GM11168 (cell line): ENCODE measurements around the gene SLC22A6.

Experiments
- in situ Hi-C: fragments of 300-500 bp; cut with MboI; formaldehyde crosslinking; loops from one replicate; pipeline ENCODE4 v1.12.0; 2022; ENCODE audit warnings: low sequenced_read_pairs; ENCODE audit not compliant: unreplicated experiment

The SLC22A6 gene

DNA sequence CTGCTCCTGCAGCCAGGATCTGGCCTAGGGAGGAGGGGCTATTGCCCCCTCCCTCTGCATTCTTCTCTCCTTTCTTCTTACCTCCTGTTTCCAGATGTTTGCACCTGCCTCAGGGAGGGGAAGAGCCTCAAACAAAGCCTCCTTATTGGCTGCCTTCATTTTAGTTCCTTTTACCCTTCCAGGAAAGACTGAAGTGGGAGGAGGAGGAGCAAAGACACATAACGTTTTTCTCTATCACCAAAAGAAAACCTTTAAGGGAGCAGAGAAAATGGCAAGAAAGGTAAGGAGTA is 50.3 kb downstream of the SLC22A6 start:
- in situ Hi-C loops, result no loop called here

DNA sequence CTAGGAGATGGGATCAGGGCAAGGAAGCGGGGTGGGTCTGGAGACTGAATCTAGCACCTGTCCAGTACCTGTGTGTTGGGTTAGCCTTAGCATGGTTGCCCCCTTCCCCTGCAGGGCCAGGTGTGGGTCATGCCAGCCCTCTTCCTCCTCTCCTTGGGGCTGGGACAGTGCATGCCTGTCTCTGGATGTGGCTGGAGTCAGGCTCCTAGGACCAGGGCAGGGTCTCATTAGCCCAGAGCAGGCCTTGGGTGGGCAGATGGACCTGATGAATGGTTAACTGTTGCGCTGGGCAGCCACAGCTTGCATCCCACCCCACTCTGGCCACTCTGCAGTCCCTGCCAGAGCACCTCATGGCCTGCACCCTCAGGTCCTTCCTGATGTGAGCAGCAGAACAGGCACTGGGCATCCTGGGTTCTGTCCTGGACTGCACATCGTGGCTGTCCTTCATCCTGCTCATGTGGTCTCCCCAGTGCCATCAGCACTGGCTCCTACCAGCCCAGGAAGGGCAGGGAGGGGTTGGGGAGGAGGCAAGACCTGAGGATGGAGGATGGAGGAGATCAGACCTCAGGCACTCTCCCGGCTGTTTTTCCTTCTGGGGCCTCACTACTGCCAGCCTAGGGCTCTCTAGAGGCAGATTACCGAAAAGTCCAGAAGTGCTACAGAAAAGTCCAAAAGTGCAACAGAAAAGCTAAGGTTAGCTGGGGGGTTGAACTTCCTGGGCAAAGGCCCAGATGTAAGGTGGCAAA is 50.8 kb downstream of the SLC22A6 start:
- in situ Hi-C loops, result no loop called here

DNA sequence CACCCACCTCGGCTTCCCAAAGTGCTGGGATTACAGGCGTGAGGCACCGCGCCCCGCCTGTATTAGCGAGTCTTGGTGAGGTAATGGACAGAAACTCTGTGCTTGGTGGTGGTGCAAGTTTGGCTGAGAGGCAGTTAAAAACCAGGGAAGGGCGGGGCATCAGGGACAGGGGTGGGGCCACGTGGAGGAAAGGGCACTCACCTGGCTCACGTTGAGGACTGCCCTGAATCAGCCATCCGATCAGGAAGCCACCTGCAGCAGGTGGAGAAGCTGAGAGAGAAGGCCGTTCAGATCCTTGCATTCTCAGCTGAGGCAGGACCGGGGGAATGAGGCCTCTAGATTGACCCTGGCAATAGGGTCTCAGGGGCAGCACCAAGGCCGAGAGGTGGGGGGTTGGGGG is 51.5 kb downstream of the SLC22A6 start:
- in situ Hi-C loops, result no loop called here

DNA sequence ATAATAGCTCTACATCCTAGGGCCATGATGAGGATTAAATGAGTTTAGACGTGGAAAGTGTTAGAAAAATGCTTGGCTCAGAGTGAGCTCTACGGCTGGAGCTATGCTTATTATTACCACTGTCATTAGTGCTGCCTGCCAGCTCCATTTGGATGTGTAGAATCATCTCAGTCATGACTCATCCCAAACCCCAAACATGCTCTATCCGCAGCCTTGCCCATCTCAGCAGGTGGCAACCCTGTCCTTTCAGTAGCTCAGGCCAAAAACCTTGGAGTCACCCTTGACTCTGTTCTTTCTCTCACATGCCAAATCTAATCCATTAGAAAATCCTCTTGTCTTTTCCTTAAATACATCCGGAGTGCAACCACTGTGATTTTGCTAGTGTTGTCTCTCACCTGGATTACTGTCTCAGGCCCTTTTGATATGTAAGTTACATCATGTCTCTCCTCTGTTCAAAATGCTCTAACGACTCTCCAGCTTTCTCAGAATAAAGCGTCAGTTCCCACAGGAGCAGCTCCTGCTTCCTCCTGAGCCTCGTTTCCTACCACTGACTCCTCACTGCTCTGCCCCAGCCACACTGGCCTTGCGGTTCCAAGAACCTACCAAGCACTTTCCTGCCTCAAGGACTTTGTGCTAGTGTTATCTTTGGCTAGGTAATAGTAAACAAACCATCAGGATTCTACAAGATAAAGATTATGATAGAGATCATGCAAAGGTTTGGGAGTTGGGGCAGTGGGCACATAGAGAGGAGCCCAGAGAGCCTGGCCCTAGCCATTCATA is 53.1 kb downstream of the SLC22A6 start:
- in situ Hi-C loops, result no loop called here

DNA sequence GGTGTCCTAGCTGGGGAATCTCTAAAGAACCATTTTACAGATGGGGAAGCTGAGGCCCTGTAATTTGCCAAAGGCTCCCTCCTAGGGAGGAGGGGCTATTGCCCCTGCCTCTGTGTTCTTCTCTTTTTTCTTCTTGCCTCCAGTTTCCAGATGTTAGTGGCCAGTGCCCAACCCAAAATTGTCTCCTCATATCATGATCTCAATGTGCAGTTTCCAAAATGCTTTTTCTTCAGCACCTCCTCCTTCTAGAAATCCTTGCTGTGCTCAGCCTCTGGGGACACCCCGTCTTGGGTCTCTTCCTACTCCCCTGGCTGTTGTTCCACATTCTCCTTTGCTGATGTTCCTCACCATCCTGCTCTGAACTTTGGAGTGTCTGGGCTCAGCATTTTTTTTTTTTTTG is 54.1 kb downstream of the SLC22A6 start:
- in situ Hi-C loops, result no loop called here

DNA sequence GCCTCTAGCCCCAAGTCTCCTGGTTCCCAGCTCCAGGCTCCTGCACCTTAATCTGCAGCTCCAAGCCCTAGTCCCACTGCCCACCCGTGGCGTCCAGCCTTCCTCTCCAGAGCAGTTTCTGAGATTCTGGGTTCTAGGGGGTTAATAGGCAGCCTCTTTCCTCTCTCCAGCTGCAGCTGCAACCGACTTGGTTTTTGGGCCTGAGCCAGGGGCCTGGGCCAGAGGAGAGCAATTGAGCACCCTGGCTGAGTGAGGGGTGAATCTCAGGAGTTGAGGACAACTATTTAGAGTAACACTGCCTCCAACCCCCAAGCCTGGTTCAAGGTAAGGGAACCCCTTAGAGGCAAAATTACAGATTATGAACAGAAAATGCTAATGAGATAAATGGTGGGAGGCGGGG is 54.6 kb downstream of the SLC22A6 start:
- in situ Hi-C loops, result no loop called here

DNA sequence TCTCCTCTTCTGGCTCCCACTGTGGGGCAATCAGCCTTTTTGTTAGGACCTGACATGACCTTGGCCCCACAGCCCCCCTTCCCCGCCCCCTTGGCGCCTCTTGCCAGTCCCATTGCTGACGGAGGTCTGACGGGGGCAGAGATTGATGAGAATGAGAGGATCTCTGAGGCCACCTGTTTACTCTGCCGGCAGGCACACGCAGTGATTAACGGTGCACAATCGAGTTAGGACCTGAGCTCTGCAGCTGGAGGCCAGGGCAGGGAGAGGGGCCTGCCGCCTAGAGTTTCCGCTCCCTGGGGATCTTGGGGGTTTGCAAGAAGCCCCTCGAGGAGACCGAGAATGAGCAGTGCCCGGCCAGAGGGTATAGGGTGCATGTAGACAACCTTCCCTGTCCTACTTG is 56.8 kb downstream of the SLC22A6 start:
- in situ Hi-C loops, result no loop called here

DNA sequence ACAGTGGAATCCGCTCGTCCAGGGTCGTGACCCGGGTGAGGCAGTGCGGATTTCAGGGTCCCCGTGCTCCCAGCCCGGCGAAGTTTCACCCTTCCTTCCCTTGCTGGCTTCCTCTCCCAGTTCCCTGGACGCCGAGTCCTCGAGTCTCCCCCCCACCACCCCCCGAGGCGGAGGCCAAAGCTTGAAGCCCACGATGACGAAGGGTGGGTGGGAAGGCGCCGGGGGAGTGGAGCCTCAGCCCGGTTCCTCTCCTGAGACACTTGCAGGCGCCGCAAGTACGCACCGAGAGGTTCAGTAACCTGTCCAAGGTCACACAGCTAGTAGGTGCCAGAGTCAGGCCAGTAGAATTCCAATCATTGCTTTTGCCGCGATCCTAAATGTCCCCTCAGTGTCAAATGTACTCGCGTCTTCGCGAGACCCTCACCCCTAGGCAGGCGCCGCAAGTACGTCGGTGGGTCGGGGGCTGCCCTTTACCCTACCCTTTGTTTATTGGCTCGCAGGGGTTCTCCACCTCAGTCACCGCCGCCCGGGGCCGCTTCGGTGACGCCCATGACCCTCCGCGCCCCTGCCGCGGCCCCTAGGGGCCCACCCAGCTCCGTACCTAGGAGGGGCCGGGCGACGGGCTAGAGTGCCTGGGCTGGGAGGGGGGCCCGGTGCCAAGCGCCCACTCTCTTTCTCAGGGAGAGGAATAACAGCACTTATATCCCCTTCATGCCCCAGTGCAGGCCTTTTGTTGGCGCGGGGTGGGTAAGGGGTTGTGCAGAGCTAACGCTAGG is 57.9 kb downstream of the SLC22A6 start:
- in situ Hi-C loops, result no loop called here
